IMR-90 (cell line): ENCODE data around the gene PSMG3. TPM values are rescaled to one million over a fixed set of nuclear protein-coding genes. Genes with fewer than 3 reads are reported as not detected.
A peak's percentile ranks its signal among the peaks of the same experiment; 100 is the strongest.

Experiments used
- ATAC-seq: fragments of 200-7000 bp; cut with Tn5 transposase; 2 replicates; pipeline ENCODE4 v1.9.1; 2020; ENCODE audit warnings: low read depth, mild to moderate bottlenecking, moderate library complexity
- BruUV-seq: library from RNA; stranded (reverse); fragments of 400-500 nt; replicated peaks from 2 replicates; lab custom pipeline; 2021; lab: Mats Ljungman, UMichigan
- CTCF ChIA-PET: fragments of 300-600 bp; formaldehyde crosslinking; extraction: SDS; loops from one replicate; lab custom pipeline; 2021; ENCODE audit warnings: antibody characterized with exemption; lab: Yijun Ruan, JAX
- POLR2A ChIA-PET: fragments of 300-600 bp; sonication (Branson Sonifier 250); formaldehyde crosslinking; loops from one replicate; lab custom pipeline; 2022; ENCODE audit warnings: antibody characterized with exemption; ENCODE audit not compliant: unreplicated experiment; lab: Charles Lee
- DNase-seq: peaks from one replicate; pipeline ENCODE4 v3.0.0; 2013
- H2AFZ ChIP-seq: replicated peaks from 2 replicates; pipeline ENCODE3; 2013; ENCODE audit warnings: low read length, mild to moderate bottlenecking; ENCODE audit not compliant: poor library complexity
- H2AK5ac ChIP-seq: 2 replicates; pipeline ENCODE4 v1.6.1; 2013; ENCODE audit warnings: low read depth, low read length, inconsistent platforms
- H2AK9ac ChIP-seq: replicated peaks from 2 replicates; pipeline ENCODE3; 2013; ENCODE audit warnings: mild to moderate bottlenecking, low read depth, low read length, moderate library complexity; ENCODE audit not compliant: poor library complexity
- H2BK120ac ChIP-seq: 2 replicates; pipeline ENCODE4 v1.6.1; 2013; ENCODE audit warnings: low read depth, low read length, inconsistent platforms
- H2BK15ac ChIP-seq: 3 replicates; pipeline ENCODE4 v1.6.1; 2013; ENCODE audit warnings: low read depth, low read length, inconsistent platforms
- H2BK20ac ChIP-seq: 2 replicates; pipeline ENCODE4 v1.6.1; 2013; ENCODE audit warnings: low read depth, mild to moderate bottlenecking, inconsistent platforms, low read length, moderate library complexity
- H2BK5ac ChIP-seq: 2 replicates; pipeline ENCODE4 v1.6.1; 2013; ENCODE audit warnings: mild to moderate bottlenecking, low read depth, low read length, inconsistent platforms; ENCODE audit not compliant: poor library complexity, severe bottlenecking
- H3K14ac ChIP-seq: replicated peaks from 2 replicates; pipeline ENCODE4 v1.6.1; 2013; ENCODE audit warnings: low read depth, low read length, inconsistent platforms
- H3K18ac ChIP-seq: 2 replicates; pipeline ENCODE4 v1.6.1; 2013; ENCODE audit warnings: low read depth, low read length, control low read depth
- H3K23ac ChIP-seq: 2 replicates; pipeline ENCODE4 v1.6.1; 2013; ENCODE audit warnings: low read depth, low read length, inconsistent platforms
- H3K27ac ChIP-seq: 2 replicates; pipeline ENCODE4 v1.5.1; 2013; ENCODE audit warnings: mild to moderate bottlenecking, control low read depth, low read length; ENCODE audit not compliant: insufficient read depth
- H3K27me3 ChIP-seq: 2 replicates; pipeline ENCODE4 v1.6.1; 2013; ENCODE audit warnings: low read length; ENCODE audit not compliant: control insufficient read depth, insufficient read depth
- H3K36me3 ChIP-seq: 2 replicates; pipeline ENCODE4 v1.6.1; 2013; ENCODE audit warnings: low read length, mixed read lengths; ENCODE audit not compliant: control insufficient read depth, insufficient read depth
- H3K4ac ChIP-seq: 2 replicates; pipeline ENCODE4 v1.6.1; 2013; ENCODE audit warnings: low read depth, low read length, inconsistent platforms
- H3K4me1 ChIP-seq: 2 replicates; pipeline ENCODE4 v1.6.1; 2013; ENCODE audit warnings: low read length, mixed read lengths; ENCODE audit not compliant: control insufficient read depth, insufficient read depth
- H3K4me2 ChIP-seq: 2 replicates; pipeline ENCODE4 v1.6.1; 2013; ENCODE audit warnings: low read depth, mild to moderate bottlenecking, control low read depth, low read length, moderate library complexity
- H3K4me3 ChIP-seq: 2 replicates; pipeline ENCODE4 v1.5.1; 2013; ENCODE audit warnings: low read depth, mild to moderate bottlenecking, control low read depth, low read length, moderate library complexity; ENCODE audit not compliant: insufficient read depth
- H3K56ac ChIP-seq: 2 replicates; pipeline ENCODE4 v1.6.1; 2013; ENCODE audit warnings: low read length, inconsistent platforms; ENCODE audit not compliant: insufficient read depth; ENCODE audit errors: extremely low read depth
- H3K79me1 ChIP-seq, 2 experiments: 2 replicates each; pipeline ENCODE4 v1.6.1; 2013; ENCODE audit warnings: low read length in 2 of 2, inconsistent platforms in 1 of 2, low read depth in 1 of 2
- H3K9ac ChIP-seq: 2 replicates; pipeline ENCODE4 v1.6.1; 2013; ENCODE audit warnings: low read depth, low read length, control low read depth
- H3K9me1 ChIP-seq: 2 replicates; pipeline ENCODE4 v1.6.1; 2013; ENCODE audit warnings: low read length, inconsistent platforms; ENCODE audit not compliant: insufficient read depth
- H3K9me3 ChIP-seq: 2 replicates; pipeline ENCODE4 v1.6.1; 2013; ENCODE audit warnings: low read length; ENCODE audit not compliant: control insufficient read depth, insufficient read depth
- H4K20me1 ChIP-seq: 2 replicates; pipeline ENCODE4 v1.6.1; 2013; ENCODE audit warnings: low read length, inconsistent platforms; ENCODE audit not compliant: insufficient read depth
- H4K5ac ChIP-seq: 2 replicates; pipeline ENCODE4 v1.6.1; 2013; ENCODE audit warnings: mild to moderate bottlenecking, low read depth, low read length, control low read depth
- H4K8ac ChIP-seq, 2 experiments: 2 replicates each; pipeline ENCODE4 v1.6.1; 2013; ENCODE audit warnings: low read depth in 2 of 2, low read length in 2 of 2, control low read depth in 1 of 2, inconsistent platforms in 1 of 2
- H4K91ac ChIP-seq: 2 replicates; pipeline ENCODE4 v1.6.1; 2013; ENCODE audit warnings: low read depth, low read length, inconsistent platforms; ENCODE audit not compliant: insufficient read depth
- BHLHE40 ChIP-seq: fragments of 150-350 bp; IDR thresholded peaks from 2 replicates; pipeline ENCODE4 v1.6.1; 2016; ENCODE audit warnings: mild to moderate bottlenecking, low read depth, low read length
- CEBPB ChIP-seq: IDR thresholded peaks from 2 replicates; pipeline ENCODE4 v1.6.1; 2012; ENCODE audit warnings: low read depth, low read length, improper control_type of control experiment
- CHD1 ChIP-seq: IDR thresholded peaks from 2 replicates; pipeline ENCODE4 v1.6.1; 2012; ENCODE audit warnings: low read depth, low read length, improper control_type of control experiment
- ELK1 ChIP-seq: fragments of 150-350 bp; IDR thresholded peaks from 2 replicates; pipeline ENCODE4 v1.6.1; 2016; ENCODE audit warnings: low read depth, mild to moderate bottlenecking, low read length, moderate library complexity, borderline replicate concordance
- FOS ChIP-seq: fragments of 150-350 bp; IDR thresholded peaks from 2 replicates; pipeline ENCODE4 v1.6.1; 2016; ENCODE audit warnings: low read depth, low read length
- MAFK ChIP-seq: IDR thresholded peaks from 2 replicates; pipeline ENCODE4 v1.6.1; 2012; ENCODE audit warnings: low read depth, low read length, improper control_type of control experiment
- MAZ ChIP-seq: IDR thresholded peaks from 2 replicates; pipeline ENCODE4 v1.6.1; 2012; ENCODE audit warnings: low read depth, mild to moderate bottlenecking, low read length, improper control_type of control experiment, moderate library complexity, borderline replicate concordance
- MXI1 ChIP-seq: IDR thresholded peaks from 2 replicates; pipeline ENCODE4 v1.6.1; 2012; ENCODE audit warnings: low read depth, mild to moderate bottlenecking, low read length, moderate library complexity, borderline replicate concordance
- NFE2L2 ChIP-seq: fragments of 150-350 bp; IDR thresholded peaks from 2 replicates; pipeline ENCODE4 v1.6.1; 2016; ENCODE audit warnings: low read depth, mild to moderate bottlenecking, low read length
- POLR2A ChIP-seq: IDR thresholded peaks from 2 replicates; pipeline ENCODE4 v1.6.1; 2012; ENCODE audit warnings: mild to moderate bottlenecking, low read depth, low read length
- RAD21 ChIP-seq: IDR thresholded peaks from 2 replicates; pipeline ENCODE4 v1.6.1; 2012; ENCODE audit warnings: low read length, improper control_type of control experiment
- RFX5 ChIP-seq: IDR thresholded peaks from 2 replicates; pipeline ENCODE4 v1.8.0; 2012; ENCODE audit warnings: low read depth, mild to moderate bottlenecking, low read length, moderate library complexity
- SMC3 ChIP-seq: fragments of 150-350 bp; IDR thresholded peaks from 2 replicates; pipeline ENCODE4 v1.6.1; 2016; ENCODE audit warnings: low read depth, mild to moderate bottlenecking, antibody characterized with exemption, low read length, moderate library complexity
- USF2 ChIP-seq: fragments of 150-350 bp; IDR thresholded peaks from 2 replicates; pipeline ENCODE4 v1.6.1; 2017; ENCODE audit warnings: mild to moderate bottlenecking, antibody characterized with exemption, low read length, low read depth
- WGBS, 2 experiments: methylation state at CpG; one replicate each; pipeline versions ENCODE4 v1.1.5 to v1.1.7; 2013; ENCODE audit warnings: missing lambda C conversion rate in 2 of 2; ENCODE audit not compliant: insufficient read length in 1 of 2; ENCODE audit errors: extremely low coverage in 2 of 2; 5-methylcytosine and 5-hydroxymethylcytosine counted together
- dilution Hi-C: fragments of 300-500 bp; cut with HindIII; formaldehyde crosslinking; loops from one replicate; pipeline ENCODE4 v1.14.3; 2018; ENCODE audit warnings: low sequenced_read_pairs; ENCODE audit not compliant: unreplicated experiment
- in situ Hi-C: fragments of 300-500 bp; cut with MboI; formaldehyde crosslinking; loops from 3 replicates; pipeline ENCODE4 v1.14.3; 2019; ENCODE audit warnings: low sequenced_read_pairs, inconsistent platforms, mixed read lengths
- intact Hi-C: fragments of 100-400 bp; cut with micrococcal nuclease; formaldehyde crosslinking; loops from 2 replicates; pipeline ENCODE4 v1.10.0; 2022
- polyA plus RNA-seq, 3 experiments: library from polyadenylated mRNA; depleted of rRNA; stranded (reverse); fragments of >200 nt; gene quantifications; 2 replicates each; pipeline ENCODE4 v1.2.3, GENCODE V29; 2012; ENCODE audit warnings: low replicate concordance in 1 of 3
- total RNA-seq: library from RNA; depleted of rRNA; stranded (reverse); fragments of >200 nt; gene quantifications from 2 replicates; pipeline ENCODE4 v1.2.3, GENCODE V29; 2012

PSMG3 gene
- total and polyA plus RNA-seq, 2 of the 4 experiments (the other 2 are of a cell fraction) = 37.3 to 54.1 TPM

- peak overlapping the region; percentile 34; the same call in 1 of the 2 replicates for H3K9ac ChIP-seq
- dilution Hi-C loops = no loop called here
- H3K56ac ChIP-seq = peak overlapping the region; percentile 33; the same call in 1 of the 2 replicates
- H2BK120ac ChIP-seq = peak overlapping the region; percentile 96
- peak overlapping the region; percentile 88 for H4K5ac ChIP-seq
- peak overlapping the region; percentile 85 to 93 for H4K8ac ChIP-seq
- WGBS, 2 experiments = 18% methylated on average over 9 of the region's 35 CpGs; no CpG with 5 or more reads in 1 of the 2 experiments
- H2AK5ac ChIP-seq = peak overlapping the region; percentile 96
- H3K79me1 ChIP-seq = peaks cover 0 to 14% of the 10 kb centered on the region in 2 experiments; a peak in 1 of 4 replicates
- H2AFZ ChIP-seq = peak overlapping the region; percentile 94
- DNase-seq (peak; percentile 89), ATAC-seq (peak; percentile 83)
- intact Hi-C loops = no loop called here
- H2BK15ac ChIP-seq = peak overlapping the region; percentile 90; the same call in 2 of the 3 replicates
- no peak overlapping the region for H3K4me3 ChIP-seq
- H3K18ac ChIP-seq = peak overlapping the region; percentile 70
- in situ Hi-C loops = no loop called here
- H3K27me3 ChIP-seq = no peaks in the 10 kb centered on the region
- H3K4me1 ChIP-seq = peaks cover 14% of the 10 kb centered on the region
- H3K27ac ChIP-seq = peak overlapping the region; percentile 36
- POLR2A ChIA-PET = interaction anchor here (0.5 kb wide), 1 partner anchor 42 kb away, joined by 4 read pairs; no protein-coding TSS in a partner anchor
- peaks cover 11% of the 10 kb centered on the region for H3K9me1 ChIP-seq
- CTCF ChIA-PET = no interaction called here
- H4K20me1 ChIP-seq = no peaks in the 10 kb centered on the region
- H2BK5ac ChIP-seq = peak overlapping the region; percentile 82
- H3K9me3 ChIP-seq = no peaks in the 10 kb centered on the region
- H2BK20ac ChIP-seq = peak overlapping the region; percentile 82
- H2AK9ac ChIP-seq = peak overlapping the region; percentile 99
- no TSS peak for BruUV-seq
- peak overlapping the region; percentile 56 for H3K4me2 ChIP-seq
- peak overlapping the region; percentile 93 for H4K91ac ChIP-seq
- H3K14ac ChIP-seq = peak overlapping the region; percentile 96
- no peaks in the 10 kb centered on the region for H3K36me3 ChIP-seq
- peak overlapping the region; percentile 96 for H3K4ac ChIP-seq
- H3K23ac ChIP-seq = peak overlapping the region; percentile 75
- no peak for TF ChIP-seq MXI1
- no peak for TF ChIP-seq RFX5
- peak; percentile 91 for TF ChIP-seq MAZ
- TF ChIP-seq CEBPB = no peak
- TF ChIP-seq FOS = peak; percentile 59
- no peak for TF ChIP-seq USF2
- peak; percentile 50; the same call in 1 of the 2 replicates for TF ChIP-seq POLR2A
- no peak for TF ChIP-seq ELK1
- TF ChIP-seq RAD21 = peak; percentile 10; the same call in 1 of the 2 replicates
- no peak for TF ChIP-seq CHD1
- TF ChIP-seq SMC3 = no peak
- TF ChIP-seq BHLHE40 = 0 out of 2 replicates have a peak, but pooled peaks have one; percentile 19
- TF ChIP-seq NFE2L2 = no peak
- TF ChIP-seq MAFK = no peak
Observed at GRCh38 chr7:1555046-1555812, 14.6 kb downstream of the PSMG3 start.
